HG02852 (cell line): ENCODE results near the gene FMN1.

ENCODE experiments used
- ATAC-seq: cut with Tn5 transposase; IDR thresholded peaks from one replicate; pipeline ENCODE4 v1.9.1; 2021; ENCODE audit warnings: mild to moderate bottlenecking, moderate library complexity; ENCODE audit not compliant: unreplicated experiment

Gene FMN1

DNA sequence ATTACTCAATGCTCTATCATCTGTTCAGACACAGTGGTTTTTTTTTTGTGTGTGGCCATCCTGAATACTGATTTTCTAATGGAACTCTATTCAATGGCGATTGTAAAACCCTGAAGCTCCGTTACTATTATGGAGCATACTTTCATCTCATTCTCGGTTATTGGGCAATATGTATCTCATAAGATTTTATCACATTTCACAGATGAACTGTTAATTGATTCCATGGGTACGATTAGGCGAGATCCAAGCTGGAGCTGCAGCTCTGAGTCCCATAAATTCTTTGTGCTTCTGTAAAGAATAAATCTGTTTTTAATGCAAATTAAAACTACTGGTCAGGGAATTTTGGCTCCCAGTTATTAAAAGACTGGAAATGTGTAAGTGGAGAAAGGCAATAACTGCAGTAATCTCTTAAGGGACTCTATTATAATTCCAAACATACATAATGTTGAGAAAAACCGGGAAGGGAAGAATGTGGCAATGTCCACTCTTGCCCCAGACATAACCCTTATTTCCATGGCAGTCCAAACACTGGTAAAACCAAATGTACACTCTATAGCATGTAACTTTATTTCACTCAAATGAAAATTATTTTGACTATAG, 394.5 kb downstream of the FMN1 start:
- ATAC-seq, result no peak

DNA sequence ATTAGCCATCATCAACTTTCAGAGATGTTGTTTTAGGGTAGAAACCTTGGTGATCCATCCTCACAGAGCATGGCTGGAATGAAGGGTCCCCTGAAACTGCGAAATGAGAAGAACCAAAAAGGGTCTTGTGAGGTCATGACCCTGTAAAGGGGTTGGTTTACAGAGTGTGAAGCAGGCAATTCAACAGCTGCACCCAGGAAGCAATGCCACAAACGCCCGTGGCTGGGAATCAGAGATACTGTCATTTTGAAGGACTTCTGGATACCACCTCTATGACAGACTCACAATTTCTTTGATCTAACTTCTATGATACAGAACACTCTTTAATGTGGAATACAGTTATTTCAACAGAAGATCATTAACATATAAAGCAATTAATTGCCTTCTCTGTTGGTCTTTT, 397.7 kb downstream of the FMN1 start:
- ATAC-seq, result no peak

DNA sequence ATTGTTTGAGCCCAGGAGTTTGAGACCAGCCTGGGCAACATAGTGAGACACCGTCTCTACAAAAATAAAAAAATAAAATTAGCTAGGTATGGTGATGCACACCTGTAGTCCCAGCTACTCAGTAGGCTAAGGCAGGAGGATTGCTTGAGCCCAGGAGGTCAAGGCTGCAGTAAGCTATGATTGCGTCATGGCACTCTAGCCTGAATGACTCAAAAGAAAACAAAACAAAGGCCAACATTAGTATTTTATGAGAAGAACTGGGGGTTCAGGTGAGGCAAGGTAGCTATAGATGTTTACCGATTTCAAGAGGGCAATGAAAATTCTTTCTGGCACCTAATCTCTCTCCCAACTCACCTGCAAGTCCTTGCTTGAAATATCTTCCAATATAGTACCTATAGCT, 399.5 kb downstream of the FMN1 start:
- ATAC-seq, result no peak

DNA sequence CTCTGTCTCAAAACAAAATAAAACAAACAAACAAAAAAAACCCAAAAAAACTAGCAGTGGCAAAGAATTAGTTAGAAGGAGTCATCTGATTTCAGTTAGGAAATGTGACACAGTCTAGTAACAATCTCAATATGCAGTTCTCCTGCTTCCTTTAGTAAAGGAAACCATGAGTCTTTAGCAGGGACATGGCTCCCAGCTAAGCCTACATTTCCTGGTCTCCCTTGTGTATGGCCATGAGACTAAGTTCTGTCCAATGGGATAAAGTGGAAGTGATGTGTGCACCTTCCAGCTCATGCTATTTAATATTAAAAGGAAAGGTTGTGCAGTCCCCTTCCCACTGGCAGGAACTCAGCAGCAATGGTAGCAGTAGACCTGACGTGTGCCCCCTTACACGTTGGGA, 402.1 kb downstream of the FMN1 start:
- ATAC-seq, result no peak

DNA sequence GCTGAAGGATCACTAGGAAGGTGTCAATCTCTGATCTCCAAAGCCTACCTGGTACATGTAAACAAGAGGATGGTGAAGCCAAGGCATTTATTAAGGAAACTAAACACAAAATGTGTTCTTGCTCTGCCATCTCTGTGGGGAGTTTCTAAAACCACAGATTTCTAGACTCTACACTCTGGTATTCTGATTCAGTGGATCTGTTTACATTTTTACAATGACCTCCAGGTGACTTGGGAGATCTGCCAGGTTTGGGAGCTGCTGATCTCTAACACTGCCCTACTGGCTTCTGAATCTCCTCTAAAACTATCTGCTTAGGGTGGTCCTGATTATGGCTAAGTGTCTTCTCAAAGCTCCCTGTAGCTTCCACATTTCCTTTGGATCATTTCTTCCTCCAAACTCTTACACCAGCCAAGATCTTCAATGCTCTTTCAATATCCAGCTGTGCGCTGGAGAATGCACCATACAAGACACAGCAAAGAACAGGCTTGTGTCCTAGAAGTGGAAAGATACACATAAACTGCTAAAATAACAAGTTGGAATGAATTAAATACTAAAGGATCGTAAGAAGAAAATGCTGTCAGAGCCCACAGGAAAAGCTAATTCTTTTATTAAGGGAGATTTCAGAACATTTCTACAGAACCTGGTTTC, 404.0 kb downstream of the FMN1 start:
- ATAC-seq, result no peak

DNA sequence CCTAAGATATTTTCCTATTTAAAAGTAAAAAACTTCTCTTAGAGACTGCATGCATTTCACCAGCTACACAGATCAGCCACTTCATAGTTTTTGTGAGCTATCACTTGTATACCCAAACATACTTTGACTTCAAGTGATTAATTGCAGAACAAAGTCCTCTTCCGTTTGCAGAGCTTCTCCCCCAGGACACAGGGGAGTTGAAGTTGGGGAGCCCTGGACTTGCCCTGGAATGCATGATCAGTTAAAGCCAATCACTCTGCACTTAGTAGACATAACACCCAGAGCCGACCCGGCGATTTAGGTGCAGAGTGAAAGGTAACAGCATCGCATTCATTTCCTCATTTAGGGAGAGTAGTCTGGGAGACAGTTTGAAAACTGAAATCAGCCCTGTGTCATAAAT, 406.6 kb downstream of the FMN1 start:
- no peak for ATAC-seq

DNA sequence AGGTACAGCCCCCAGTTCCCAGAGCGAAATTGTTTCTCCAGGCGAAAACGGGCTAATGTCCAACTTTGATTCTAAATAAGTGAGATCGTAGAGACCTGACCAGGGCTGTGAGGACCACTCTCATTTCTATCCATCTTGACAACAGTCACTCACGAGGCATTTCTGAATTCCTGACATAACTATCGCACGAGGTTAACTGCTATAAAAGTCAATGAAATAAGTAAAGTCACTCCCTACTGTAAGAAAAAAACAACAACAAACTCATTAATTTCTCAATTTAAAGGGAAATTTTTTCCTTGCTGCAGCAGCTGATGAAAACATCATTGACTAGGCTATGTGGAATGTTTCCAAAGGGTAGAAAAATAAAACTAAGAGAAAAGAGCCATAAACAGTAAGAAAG, 407.6 kb downstream of the FMN1 start:
- no peak for ATAC-seq

DNA sequence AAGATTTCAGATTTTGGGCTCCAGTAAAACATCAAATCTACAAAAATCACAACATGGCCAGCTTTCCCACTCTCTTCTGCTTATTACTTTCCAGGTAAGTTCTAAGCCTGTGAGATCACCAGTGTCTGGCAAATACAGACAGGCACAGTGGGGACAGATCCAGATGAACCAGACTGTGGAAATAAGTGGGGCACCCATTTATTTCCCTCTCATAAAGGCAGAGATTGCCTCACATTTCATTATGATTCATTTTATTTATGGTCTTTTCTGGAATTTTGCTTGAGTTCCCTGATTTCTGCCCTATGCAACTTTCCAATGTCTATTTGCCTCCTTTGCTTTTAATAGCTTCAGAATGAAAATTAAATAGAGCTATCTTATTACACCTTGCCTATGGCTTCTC, 409.9 kb downstream of the FMN1 start:
- no peak for ATAC-seq

DNA sequence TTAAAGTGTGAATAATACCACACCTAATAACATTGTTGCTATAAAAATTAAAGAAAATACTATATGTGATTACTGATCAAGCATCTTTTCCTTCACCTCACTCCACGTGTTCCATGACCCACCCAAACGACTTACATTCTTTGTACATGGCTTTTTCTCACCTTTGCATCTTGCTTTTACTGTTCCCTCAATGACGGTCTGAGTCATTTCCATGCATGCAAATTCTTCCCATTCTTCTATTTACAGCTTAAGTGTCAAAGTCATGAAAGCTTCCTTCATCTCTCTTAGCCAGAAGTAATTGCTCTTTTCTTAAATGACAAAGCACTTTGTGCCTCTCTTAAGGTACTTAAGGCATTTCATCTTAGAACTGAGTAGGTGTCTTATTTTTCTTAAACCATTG, 412.7 kb downstream of the FMN1 start:
- ATAC-seq, result no peak

DNA sequence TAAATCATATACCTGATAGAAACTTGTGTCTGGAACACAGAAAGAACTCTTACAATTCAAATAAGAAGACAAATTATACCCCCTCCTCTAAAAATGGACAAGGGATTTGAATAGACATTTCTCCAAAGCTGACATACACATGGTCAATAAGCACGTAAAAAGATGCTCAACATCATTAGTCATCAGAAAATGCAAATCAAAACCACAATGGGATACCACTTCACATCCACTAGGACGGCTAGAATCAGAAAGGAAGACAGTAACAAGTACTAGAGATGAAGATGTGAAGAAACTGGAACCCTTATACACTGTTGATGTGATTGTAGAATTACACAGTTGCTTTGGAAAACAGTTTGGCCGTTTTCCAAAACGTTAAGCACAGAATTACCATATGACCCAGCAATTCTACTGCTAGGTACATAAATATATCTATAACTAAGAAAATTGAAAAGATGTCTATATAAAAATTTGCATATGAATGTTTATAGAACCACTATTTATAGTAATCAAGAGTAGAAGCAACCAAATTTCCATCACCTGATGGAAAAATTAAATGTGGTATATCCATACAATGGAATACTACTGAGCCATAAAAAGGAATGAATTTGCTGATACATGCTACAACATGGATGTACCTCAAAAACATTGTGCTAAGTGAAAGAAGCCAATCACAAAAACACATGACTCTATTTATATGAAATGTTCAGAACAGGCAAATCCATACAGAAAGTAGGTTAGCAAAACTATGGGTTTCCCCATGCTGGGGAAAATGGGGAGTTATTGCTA, 415.9 kb downstream of the FMN1 start:
- ATAC-seq, result no peak

DNA sequence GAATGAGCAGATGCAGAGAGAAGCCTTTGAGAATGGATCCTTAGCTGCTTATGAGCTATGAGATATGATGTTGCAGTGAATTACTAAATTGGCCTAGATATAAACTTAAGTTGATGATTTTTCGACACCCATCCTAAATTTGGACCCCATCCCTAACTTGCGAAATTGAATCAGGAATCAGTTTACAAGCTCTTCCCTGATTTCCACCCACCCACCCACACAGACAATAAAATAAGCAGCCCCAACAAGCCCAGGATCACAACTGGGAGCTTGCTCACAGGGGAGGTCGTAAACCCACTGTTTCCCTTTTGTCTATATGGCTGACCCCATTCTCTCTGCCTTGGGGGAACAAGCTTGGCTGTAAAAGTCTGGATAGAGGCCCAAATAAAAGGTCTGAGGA, 419.4 kb downstream of the FMN1 start:
- no peak for ATAC-seq

DNA sequence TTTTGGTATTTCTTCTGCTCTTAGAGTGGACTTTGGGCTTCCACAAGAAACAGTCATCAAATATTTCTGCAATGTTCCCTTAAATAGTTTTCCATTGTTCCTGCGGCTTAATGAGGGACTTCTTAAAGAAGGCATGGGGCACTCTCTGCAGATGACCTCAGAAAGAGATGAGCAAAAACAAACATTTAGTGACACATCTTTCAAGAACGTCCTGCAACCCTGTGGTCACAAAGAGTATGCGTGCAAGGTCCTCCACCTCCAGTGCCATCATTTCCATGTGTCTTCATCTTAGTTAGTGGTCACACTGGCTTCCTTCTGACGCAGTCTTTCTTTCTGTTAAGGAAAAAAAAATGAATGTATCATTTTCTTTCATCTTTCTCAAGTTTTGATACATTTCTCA, 420.5 kb downstream of the FMN1 start:
- no peak for ATAC-seq

DNA sequence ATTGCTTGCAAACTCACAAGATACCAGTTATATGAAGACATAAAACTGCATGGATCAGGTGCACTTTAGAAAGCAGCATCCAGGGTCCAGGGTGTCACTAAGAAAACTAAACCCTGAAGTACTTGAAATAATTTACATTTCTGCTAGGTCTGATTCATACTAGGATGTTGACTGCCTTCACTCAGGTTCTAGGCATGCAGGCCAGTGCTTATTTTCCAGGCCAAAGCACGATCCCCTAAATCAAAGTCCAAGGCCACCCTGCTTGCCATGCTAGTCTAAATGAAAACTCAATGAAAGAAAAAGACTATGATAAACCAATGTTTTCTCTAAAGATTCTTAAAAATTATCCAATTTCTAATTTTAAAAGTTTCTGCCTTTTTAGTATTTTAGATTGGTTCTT, 427.3 kb downstream of the FMN1 start:
- no peak for ATAC-seq

DNA sequence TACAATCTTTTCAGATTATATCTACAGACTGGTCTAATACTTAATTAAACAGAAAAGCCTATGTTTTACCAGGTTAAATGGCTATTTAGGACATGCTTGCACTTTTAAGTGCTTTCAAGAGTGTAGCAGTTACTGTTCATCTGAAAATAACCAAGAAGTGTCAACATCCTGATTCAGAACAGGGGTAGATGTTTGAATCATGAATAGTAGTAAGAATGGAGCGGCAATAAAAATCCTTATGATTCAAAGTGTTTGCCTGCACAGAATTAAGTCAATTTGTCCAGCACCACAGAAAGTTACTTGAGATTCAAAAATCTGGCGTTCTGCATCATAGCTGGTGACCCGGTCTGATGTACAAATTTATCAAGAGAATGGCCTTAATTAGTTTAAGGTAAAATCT, 428.4 kb downstream of the FMN1 start:
- ATAC-seq, result no peak

DNA sequence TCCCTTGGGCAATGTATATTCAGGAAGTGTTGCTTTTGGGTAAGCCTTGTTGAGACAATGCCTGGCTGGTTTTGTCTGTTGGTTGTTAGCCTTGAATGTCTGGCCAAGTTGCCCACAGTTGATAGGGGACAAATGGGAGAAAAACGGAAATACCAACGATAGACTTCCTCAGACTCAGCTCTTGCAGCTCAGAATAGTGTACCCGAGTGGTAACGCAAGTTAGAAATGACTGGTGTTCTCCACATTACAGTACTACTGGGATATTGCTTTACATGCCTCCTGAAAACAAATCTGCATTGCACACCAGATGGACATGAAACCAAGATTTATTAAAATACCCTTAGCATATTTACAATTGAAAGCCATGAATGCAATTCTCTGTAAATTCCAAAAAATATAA, 429.3 kb downstream of the FMN1 start:
- no peak for ATAC-seq

DNA sequence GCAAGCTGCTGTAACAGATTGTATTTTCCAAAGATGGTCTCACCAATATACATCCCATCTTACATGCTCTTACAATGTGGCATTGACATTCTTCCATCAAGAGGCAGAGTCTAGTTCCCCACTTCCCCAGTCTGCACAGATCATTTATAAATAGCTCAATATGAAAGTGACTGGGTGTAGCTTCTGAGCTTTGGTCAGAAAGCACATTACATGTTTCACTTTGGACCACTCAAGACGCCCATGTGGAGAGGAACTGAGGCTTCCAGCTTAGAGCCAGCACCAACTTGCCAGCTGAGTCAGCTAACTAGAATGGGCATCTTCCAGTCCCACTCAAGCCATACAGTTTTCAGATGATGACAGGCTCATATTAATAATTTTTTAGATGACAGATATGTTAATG, 431.2 kb downstream of the FMN1 start:
- no peak for ATAC-seq

DNA sequence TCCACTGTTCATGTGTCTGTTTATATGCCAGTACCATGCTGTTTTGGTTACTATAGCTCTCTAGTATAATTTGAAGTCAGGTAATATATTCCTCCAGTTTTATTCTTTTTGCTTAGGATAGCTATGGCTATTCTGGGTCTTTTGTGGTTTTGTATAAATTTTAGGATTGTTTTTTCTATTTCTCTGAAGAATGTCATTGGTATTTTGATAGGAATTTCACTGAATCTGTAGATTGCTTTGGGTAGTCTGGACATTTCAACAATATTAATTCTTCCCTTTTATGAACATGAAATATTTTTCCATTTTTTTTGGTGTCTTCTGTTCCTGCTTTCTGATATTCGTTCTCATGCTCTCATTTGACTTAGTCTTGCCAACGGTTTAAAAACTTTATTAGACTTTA, 437.1 kb downstream of the FMN1 start:
- ATAC-seq, result no peak

DNA sequence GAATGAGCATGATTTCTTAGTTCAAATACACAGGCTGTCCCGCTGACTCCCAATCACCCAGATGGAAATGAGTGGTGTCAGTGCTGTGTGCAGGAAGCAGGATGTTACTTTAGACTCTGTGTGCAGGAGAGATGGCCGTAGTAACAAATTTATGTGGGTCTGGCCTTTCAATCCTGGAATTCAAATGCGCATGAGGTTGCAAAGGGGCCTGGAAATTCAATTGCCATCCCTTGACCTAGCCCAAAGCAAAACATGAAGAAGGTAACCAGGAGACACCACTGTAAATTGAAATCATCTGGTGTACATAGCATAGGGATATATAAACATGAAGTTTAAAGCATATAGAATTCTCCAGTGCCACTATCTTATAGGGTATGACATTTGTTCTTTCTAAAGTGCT, 443.5 kb downstream of the FMN1 start:
- ATAC-seq, result no peak

DNA sequence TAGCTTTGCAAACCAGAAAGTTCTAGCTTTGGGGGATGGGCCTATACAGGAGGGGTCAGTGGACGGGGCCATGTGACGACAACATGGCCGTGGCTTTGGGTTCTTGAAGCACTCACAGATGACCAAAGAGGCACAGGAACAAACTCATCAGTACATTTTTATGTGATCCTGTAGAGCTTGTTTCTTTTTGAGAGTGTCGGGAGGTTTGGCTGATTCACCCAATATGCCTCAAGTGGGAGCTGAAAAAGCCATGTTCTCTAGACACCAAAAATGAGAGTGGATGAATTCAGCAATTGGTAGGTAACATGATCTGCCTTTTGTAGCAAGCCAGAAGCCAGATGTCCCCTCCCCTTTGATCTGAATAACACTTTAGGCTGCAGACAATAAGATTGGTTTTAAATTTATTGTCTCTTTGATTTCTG, 446.6 kb downstream of the FMN1 start:
- ATAC-seq, result no peak

DNA sequence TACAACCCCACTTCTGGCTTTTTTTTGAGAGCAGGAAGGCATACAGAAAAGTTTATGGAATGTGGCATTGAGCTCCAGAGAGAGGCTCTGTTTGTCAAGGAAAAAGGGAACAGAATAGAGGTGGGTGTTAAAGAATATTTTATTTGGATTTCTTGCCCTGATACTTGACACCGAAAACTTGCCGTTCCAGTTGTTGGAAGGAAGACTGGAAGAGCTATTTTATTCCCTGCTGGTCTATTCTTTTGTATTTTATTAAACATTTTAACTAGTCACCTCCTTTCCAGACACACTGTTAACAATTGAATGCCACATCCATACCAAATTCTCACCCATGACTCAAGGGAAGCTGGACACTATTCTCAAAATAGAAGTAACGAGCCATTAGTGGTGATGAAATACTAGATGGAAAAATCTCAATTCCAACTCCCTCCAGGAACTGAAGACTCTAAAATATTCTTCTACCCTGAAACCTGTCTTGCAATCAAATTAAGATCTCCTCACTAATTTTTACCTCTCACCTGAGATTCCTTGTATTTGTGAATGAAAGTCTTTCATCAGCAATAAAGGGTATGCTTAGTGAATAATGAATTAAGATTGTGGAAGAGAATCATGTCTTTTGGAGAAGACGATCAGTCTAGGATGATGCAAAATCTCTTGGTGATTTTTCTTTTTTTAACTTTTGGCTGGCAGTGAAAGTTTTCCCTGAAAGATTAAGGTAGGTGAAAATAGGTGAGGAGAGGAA, 448.2 kb downstream of the FMN1 start:
- ATAC-seq, result no peak

DNA sequence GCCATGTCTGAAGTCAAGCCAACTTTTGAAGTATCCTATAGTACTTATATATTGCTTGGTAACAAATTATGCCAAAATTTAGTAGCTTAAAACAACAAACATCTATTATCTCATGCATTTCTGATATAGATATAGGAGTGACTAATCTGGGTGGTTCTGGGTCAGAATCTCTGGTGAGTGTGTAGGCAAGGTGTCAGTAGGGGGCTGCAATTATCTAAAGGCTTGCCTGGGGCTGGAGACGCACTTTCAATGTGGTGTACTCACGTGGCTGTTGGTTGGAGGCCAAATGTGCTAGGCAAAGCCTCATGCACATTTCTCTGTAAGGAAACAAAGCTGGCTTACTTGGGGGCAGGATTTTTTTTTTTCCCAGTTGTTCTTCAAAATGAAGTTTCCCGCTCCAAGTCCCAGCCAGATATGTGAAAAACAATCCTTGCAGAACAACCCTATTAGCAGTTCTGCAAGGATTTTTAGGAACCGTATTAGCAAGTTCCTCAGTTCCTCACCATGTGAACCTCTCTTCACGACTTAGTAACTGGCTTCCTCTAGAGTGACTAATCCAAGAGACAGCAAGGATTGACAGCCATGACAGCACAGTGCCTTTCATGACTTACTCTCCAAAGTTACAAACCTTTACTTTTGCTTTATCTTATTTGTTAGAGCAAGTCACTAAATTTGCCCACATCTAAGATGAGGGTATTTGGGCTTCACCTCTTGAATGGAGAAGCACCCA, 450.9 kb downstream of the FMN1 start:
- ATAC-seq, result no peak
